Measurements from ENCODE around the gene SPEF2.

DNA sequence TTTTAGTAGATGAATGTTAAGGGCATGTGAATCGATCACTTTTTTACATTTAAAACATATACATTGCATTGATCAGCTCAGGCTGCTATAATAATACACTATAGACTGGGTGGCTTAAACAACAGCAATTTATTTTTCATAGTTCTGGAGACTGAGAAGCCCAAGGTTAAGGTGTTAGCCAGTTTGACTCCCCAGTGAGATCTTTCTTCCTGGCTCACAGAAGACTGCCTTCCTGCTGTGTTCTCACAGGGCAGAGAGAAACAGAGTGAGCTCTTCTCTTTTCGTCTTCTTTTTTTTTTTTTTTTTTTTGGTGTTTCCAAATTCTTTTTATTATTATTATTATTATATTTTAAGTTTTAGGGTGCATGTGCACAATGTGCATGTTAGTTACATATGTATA, 56.4 kb downstream of the SPEF2 start:
- TF ChIP-seq, protein P1, sequence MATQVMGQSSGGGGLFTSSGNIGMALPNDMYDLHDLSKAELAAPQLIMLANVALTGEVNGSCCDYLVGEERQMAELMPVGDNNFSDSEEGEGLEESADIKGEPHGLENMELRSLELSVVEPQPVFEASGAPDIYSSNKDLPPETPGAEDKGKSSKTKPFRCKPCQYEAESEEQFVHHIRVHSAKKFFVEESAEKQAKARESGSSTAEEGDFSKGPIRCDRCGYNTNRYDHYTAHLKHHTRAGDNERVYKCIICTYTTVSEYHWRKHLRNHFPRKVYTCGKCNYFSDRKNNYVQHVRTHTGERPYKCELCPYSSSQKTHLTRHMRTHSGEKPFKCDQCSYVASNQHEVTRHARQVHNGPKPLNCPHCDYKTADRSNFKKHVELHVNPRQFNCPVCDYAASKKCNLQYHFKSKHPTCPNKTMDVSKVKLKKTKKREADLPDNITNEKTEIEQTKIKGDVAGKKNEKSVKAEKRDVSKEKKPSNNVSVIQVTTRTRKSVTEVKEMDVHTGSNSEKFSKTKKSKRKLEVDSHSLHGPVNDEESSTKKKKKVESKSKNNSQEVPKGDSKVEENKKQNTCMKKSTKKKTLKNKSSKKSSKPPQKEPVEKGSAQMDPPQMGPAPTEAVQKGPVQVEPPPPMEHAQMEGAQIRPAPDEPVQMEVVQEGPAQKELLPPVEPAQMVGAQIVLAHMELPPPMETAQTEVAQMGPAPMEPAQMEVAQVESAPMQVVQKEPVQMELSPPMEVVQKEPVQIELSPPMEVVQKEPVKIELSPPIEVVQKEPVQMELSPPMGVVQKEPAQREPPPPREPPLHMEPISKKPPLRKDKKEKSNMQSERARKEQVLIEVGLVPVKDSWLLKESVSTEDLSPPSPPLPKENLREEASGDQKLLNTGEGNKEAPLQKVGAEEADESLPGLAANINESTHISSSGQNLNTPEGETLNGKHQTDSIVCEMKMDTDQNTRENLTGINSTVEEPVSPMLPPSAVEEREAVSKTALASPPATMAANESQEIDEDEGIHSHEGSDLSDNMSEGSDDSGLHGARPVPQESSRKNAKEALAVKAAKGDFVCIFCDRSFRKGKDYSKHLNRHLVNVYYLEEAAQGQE (tag by site-specific recombination; IDR thresholded peaks at IDR 0.05), result no peak
- TF ChIP-seq, protein P2, sequence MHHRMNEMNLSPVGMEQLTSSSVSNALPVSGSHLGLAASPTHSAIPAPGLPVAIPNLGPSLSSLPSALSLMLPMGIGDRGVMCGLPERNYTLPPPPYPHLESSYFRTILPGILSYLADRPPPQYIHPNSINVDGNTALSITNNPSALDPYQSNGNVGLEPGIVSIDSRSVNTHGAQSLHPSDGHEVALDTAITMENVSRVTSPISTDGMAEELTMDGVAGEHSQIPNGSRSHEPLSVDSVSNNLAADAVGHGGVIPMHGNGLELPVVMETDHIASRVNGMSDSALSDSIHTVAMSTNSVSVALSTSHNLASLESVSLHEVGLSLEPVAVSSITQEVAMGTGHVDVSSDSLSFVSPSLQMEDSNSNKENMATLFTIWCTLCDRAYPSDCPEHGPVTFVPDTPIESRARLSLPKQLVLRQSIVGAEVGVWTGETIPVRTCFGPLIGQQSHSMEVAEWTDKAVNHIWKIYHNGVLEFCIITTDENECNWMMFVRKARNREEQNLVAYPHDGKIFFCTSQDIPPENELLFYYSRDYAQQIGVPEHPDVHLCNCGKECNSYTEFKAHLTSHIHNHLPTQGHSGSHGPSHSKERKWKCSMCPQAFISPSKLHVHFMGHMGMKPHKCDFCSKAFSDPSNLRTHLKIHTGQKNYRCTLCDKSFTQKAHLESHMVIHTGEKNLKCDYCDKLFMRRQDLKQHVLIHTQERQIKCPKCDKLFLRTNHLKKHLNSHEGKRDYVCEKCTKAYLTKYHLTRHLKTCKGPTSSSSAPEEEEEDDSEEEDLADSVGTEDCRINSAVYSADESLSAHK (tag by site-specific recombination; IDR thresholded peaks at IDR 0.05), result no peak
- TF ChIP-seq ZNF654 (tag by site-specific recombination; IDR thresholded peaks at IDR 0.05; ENCODE audit: low read depth) (no peak), ZNF76 (tag by site-specific recombination; IDR thresholded peaks at IDR 0.05; ENCODE audit: borderline replicate concordance, low read depth) (no peak), YY1 (tag by site-specific recombination; IDR thresholded peaks at IDR 0.05) (no peak), GLI4 (tag by site-specific recombination; IDR thresholded peaks at IDR 0.05) (no peak), GFI1B (tag by site-specific recombination; IDR thresholded peaks at IDR 0.05) (no peak), SP2 (tag by site-specific recombination; IDR thresholded peaks at IDR 0.05) (no peak), ZNF777 (tag by site-specific recombination; IDR thresholded peaks at IDR 0.05; ENCODE audit: borderline replicate concordance) (no peak)
- TF ChIP-seq, protein P3, sequence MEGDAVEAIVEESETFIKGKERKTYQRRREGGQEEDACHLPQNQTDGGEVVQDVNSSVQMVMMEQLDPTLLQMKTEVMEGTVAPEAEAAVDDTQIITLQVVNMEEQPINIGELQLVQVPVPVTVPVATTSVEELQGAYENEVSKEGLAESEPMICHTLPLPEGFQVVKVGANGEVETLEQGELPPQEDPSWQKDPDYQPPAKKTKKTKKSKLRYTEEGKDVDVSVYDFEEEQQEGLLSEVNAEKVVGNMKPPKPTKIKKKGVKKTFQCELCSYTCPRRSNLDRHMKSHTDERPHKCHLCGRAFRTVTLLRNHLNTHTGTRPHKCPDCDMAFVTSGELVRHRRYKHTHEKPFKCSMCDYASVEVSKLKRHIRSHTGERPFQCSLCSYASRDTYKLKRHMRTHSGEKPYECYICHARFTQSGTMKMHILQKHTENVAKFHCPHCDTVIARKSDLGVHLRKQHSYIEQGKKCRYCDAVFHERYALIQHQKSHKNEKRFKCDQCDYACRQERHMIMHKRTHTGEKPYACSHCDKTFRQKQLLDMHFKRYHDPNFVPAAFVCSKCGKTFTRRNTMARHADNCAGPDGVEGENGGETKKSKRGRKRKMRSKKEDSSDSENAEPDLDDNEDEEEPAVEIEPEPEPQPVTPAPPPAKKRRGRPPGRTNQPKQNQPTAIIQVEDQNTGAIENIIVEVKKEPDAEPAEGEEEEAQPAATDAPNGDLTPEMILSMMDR (tag by site-specific recombination; IDR thresholded peaks at IDR 0.05), result no peak
- TF ChIP-seq, protein P4, sequence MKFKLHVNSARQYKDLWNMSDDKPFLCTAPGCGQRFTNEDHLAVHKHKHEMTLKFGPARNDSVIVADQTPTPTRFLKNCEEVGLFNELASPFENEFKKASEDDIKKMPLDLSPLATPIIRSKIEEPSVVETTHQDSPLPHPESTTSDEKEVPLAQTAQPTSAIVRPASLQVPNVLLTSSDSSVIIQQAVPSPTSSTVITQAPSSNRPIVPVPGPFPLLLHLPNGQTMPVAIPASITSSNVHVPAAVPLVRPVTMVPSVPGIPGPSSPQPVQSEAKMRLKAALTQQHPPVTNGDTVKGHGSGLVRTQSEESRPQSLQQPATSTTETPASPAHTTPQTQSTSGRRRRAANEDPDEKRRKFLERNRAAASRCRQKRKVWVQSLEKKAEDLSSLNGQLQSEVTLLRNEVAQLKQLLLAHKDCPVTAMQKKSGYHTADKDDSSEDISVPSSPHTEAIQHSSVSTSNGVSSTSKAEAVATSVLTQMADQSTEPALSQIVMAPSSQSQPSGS (tag by site-specific recombination; IDR thresholded peaks at IDR 0.05; ENCODE audit: low read depth), result no peak
- TF ChIP-seq, protein P5, sequence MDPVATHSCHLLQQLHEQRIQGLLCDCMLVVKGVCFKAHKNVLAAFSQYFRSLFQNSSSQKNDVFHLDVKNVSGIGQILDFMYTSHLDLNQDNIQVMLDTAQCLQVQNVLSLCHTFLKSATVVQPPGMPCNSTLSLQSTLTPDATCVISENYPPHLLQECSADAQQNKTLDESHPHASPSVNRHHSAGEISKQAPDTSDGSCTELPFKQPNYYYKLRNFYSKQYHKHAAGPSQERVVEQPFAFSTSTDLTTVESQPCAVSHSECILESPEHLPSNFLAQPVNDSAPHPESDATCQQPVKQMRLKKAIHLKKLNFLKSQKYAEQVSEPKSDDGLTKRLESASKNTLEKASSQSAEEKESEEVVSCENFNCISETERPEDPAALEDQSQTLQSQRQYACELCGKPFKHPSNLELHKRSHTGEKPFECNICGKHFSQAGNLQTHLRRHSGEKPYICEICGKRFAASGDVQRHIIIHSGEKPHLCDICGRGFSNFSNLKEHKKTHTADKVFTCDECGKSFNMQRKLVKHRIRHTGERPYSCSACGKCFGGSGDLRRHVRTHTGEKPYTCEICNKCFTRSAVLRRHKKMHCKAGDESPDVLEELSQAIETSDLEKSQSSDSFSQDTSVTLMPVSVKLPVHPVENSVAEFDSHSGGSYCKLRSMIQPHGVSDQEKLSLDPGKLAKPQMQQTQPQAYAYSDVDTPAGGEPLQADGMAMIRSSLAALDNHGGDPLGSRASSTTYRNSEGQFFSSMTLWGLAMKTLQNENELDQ (tag by site-specific recombination; IDR thresholded peaks at IDR 0.05; ENCODE audit: low read depth), result no peak

All from HEK293 (cell line).